ENCODE results near the gene HAUS1. TPM values are rescaled to one million over a fixed set of nuclear protein-coding genes. Genes with fewer than 3 reads are reported as not detected.
"Not testable (repeated sequence)": the region's sequence is repeated elsewhere in the genome, so short reads cannot be mapped to it uniquely, and the experiment has no call there.

Gene HAUS1
- total and polyA plus RNA-seq, 2 experiments from 2014 or later, result 24.2 to 36.9 TPM

DNA sequence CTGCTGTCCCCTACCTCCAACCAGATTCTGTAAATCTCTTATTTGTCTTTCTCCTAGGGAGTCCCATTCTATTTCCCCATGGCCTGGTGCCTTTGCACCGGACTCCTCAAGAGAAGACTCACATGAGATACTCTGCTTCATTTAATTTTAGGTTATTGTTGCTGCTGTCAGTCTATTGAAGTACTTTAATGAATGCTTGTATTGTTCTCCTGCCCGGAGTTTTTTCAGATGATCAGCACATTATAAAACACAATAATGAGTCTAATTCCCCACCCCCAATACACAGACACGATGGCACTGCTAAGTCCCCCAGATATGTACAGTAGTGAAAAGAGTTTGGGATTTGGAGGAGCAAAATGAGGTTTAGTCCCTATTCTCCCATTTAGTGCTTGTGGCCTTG, 58.9 kb downstream of the HAUS1 start:
- Histone ChIP-seq H3K79me2 (ENCODE audit: insufficient read depth) (no peaks in the 10 kb centered on the region), H3K4me1 (ENCODE audit: insufficient read depth) (peaks cover 10% of the 10 kb centered on the region), H3K36me3 (ENCODE audit: low read depth) (no peaks in the 10 kb centered on the region), H3K9ac (no peak overlapping the region), H4K20me1 (ENCODE audit: insufficient read depth) (no peaks in the 10 kb centered on the region), H3K9me3 (ENCODE audit: low read depth) (no peaks in the 10 kb centered on the region), H3K27ac (no peak overlapping the region), H3F3A (ENCODE audit: insufficient read depth) (no peaks in the 10 kb centered on the region), H3K27me3 (replicated peaks; ENCODE audit: insufficient read depth) (no peaks in the 10 kb centered on the region), H2AFZ (no peak overlapping the region), H3K9me2 (ENCODE audit: insufficient read depth) (no peaks in the 10 kb centered on the region), H3K4me3 (no peak overlapping the region), H3K4me2 (ENCODE audit: unreplicated experiment) (no peak overlapping the region)
- no peak for TF ChIP-seq EZH2phosphoT487 (IDR thresholded peaks at IDR 0.05; ENCODE audit: insufficient read depth, low read depth)
- TF ChIP-seq EZH2 (IDR thresholded peaks at IDR 0.05; ENCODE audit: insufficient read depth, poor library complexity, severe bottlenecking), result no peak
- WGBS, 2 experiments (ENCODE audit: low coverage in 1 of 2, low lambda C conversion rate in 2 of 2, missing lambda C conversion rate in 2 of 2), result 78 to 83% methylated on average over 3 of the region's 3 CpGs
- in situ Hi-C loops (cut with MboI), result loop anchor here (25.0 kb wide), 1 partner anchor 324 kb away; no protein-coding TSS in a partner anchor
- DNase-seq, result no peak

DNA sequence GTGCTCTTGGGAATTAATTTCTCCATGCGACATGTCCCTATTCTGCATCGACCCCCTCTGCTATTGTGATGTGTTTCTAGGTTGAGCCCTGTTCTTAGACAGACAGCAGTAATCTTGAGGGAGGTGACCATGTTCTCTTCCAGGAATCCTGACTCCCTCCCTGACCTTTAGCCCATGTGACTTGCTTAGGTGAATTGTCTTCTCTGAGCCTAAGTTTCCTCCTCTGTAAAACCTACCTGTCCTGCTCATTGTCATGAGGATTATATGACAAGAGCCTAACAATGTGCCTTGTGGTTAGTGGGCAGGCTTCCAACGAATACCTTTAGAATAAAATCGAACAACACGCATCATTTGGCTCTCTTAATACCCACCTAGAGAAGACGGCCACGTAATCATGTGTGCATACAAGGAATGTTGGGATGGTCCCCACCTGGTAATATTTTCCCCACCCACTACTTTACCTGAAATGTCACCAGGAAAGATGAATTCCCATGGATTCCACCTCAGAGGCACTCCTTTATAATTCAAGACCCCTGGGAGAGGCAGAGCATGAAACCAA, 59.8 kb downstream of the HAUS1 start:
- Histone ChIP-seq H3K79me2 (ENCODE audit: insufficient read depth) (no peaks in the 10 kb centered on the region), H3F3A (ENCODE audit: insufficient read depth) (peaks cover 4% of the 10 kb centered on the region; the same call in 1 of the 2 replicates), H3K9ac (no peak overlapping the region), H3K27me3 (replicated peaks; ENCODE audit: insufficient read depth) (no peaks in the 10 kb centered on the region), H3K36me3 (ENCODE audit: low read depth) (no peaks in the 10 kb centered on the region), H3K4me1 (ENCODE audit: insufficient read depth) (peaks cover 3% of the 10 kb centered on the region), H3K9me2 (ENCODE audit: insufficient read depth) (no peaks in the 10 kb centered on the region), H3K4me3 (no peak overlapping the region), H4K20me1 (ENCODE audit: insufficient read depth) (no peaks in the 10 kb centered on the region), H3K9me3 (ENCODE audit: low read depth) (no peaks in the 10 kb centered on the region), H3K4me2 (ENCODE audit: unreplicated experiment) (no peak overlapping the region), H3K27ac (no peak overlapping the region), H2AFZ (no peak overlapping the region)
- DNase-seq, result no peak
- WGBS, 2 experiments (ENCODE audit: low coverage in 1 of 2, low lambda C conversion rate in 2 of 2, missing lambda C conversion rate in 2 of 2), result 93 to 94% methylated on average over 7 of the region's 7 CpGs
- TF ChIP-seq EZH2 (IDR thresholded peaks at IDR 0.05; ENCODE audit: insufficient read depth, poor library complexity, severe bottlenecking), result no peak
- no peak for TF ChIP-seq EZH2phosphoT487 (IDR thresholded peaks at IDR 0.05; ENCODE audit: insufficient read depth, low read depth)
- in situ Hi-C loops (cut with MboI), result loop anchor here (25.0 kb wide), 1 partner anchor 323 kb away; no protein-coding TSS in a partner anchor

DNA sequence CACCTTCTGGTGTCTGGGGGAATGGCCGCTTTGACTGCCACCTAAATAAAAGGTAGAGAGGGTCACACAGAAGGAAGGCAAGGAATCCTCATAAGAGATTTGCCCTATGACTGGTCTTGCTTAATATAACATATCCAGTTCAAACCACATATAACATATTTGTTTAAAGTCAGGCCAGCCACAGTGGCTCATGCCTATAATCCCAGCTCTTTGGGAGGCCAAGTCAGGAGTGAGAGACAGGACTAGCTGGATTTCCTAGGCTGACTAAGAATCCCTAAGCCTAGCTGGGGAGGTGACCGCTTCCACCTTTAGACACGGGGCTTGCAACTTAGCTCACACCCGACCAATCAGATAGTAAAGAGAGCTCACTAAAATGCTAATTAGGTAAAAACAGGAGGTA, 60.3 kb downstream of the HAUS1 start:
- H3K9me2 ChIP-seq (ENCODE audit: insufficient read depth); H3F3A ChIP-seq (ENCODE audit: insufficient read depth); DNase-seq; H3K9me3 ChIP-seq (ENCODE audit: low read depth); H3K4me1 ChIP-seq (ENCODE audit: insufficient read depth); H3K4me2 ChIP-seq (ENCODE audit: unreplicated experiment); H2AFZ ChIP-seq; H4K20me1 ChIP-seq (ENCODE audit: insufficient read depth); H3K27ac ChIP-seq; H3K4me3 ChIP-seq; H3K27me3 ChIP-seq (replicated peaks; ENCODE audit: insufficient read depth); H3K79me2 ChIP-seq (ENCODE audit: insufficient read depth); H3K36me3 ChIP-seq (ENCODE audit: low read depth); H3K9ac ChIP-seq: not testable (repeated sequence)
- WGBS, 2 experiments (ENCODE audit: low coverage in 1 of 2, low lambda C conversion rate in 2 of 2, missing lambda C conversion rate in 2 of 2), result 77 to 84% methylated on average over 4 of the region's 4 CpGs
- in situ Hi-C loops (cut with MboI), result loop anchor here (25.0 kb wide), 1 partner anchor 323 kb away; no protein-coding TSS in a partner anchor

DNA sequence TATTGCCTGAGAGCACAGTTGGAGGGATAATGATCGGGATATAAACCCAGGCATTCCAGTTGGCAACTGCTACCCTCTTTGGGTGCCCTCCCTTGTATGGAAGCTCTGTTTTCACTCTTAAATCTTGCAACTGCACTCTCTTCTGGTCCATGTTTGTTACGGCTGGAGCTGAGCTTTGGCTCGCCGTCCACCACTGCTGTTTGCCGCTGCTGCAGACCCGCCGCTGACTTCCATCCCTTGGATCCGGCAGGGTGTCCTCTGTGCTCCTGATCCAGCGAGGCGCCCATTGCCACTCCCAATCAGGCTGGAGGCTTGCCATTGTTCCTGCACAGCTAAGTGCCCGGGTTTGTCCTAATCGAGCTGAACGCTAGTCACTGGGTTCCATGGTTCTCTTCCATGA, 60.7 kb downstream of the HAUS1 start:
- 90% methylated on average over 13 of the region's 13 CpGs for WGBS, 2 experiments (ENCODE audit: low coverage in 1 of 2, low lambda C conversion rate in 2 of 2, missing lambda C conversion rate in 2 of 2)
- Histone ChIP-seq H3K9me2 (ENCODE audit: insufficient read depth) (no peaks in the 10 kb centered on the region), H3K27me3 (replicated peaks; ENCODE audit: insufficient read depth) (no peaks in the 10 kb centered on the region), H3K4me1 (ENCODE audit: insufficient read depth) (peaks cover 11% of the 10 kb centered on the region; the same call in 1 of the 2 replicates), H3K9me3 (ENCODE audit: low read depth) (no peaks in the 10 kb centered on the region), H3K9ac (no peak overlapping the region), H3K4me2 (ENCODE audit: unreplicated experiment) (no peak overlapping the region), H3K36me3 (ENCODE audit: low read depth) (no peaks in the 10 kb centered on the region), H2AFZ (no peak overlapping the region), H3F3A (ENCODE audit: insufficient read depth) (peaks cover 12% of the 10 kb centered on the region), H3K27ac (no peak overlapping the region), H3K79me2 (ENCODE audit: insufficient read depth) (no peaks in the 10 kb centered on the region), H4K20me1 (ENCODE audit: insufficient read depth) (no peaks in the 10 kb centered on the region), H3K4me3 (no peak overlapping the region)
- in situ Hi-C loops (cut with MboI), result loop anchor here (25.0 kb wide), 1 partner anchor 322 kb away; no protein-coding TSS in a partner anchor
- no peak for DNase-seq
- no peak for TF ChIP-seq EZH2phosphoT487 (IDR thresholded peaks at IDR 0.05; ENCODE audit: insufficient read depth, low read depth)
- TF ChIP-seq EZH2 (IDR thresholded peaks at IDR 0.05; ENCODE audit: insufficient read depth, poor library complexity, severe bottlenecking), result no peak

Data from GM23248 (cell line).